Common myeloid progenitor, CD34-positive (primary cell): ENCODE measurements around the gene RNF31.

Source experiments
- CTCF ChIA-PET: fragments of 350-600 bp; sonication (Branson Sonifier 250); formaldehyde crosslinking; loops from one replicate; lab custom pipeline; 2021; ENCODE audit warnings: antibody characterized with exemption; lab: Charles Lee
- POLR2A ChIA-PET: fragments of 350-600 bp; sonication (Branson Sonifier 250); formaldehyde crosslinking; loops from one replicate; lab custom pipeline; 2021; ENCODE audit warnings: antibody characterized with exemption; lab: Charles Lee
- DNase-seq, 3 donors: peaks; one replicate each; pipeline versions ENCODE4 v3.0.0 to v3.0.0-alpha.2; 2013
- H3K27ac ChIP-seq, 2 experiments: 1 replicate in 1 of 2; 2 replicates in 1 of 2; pipeline ENCODE4 v1.7.0; 2013; ENCODE audit warnings: inconsistent platforms in 2 of 2, low read length in 2 of 2, mild to moderate bottlenecking in 2 of 2, low read depth in 1 of 2, moderate library complexity in 1 of 2; ENCODE audit not compliant: severe bottlenecking in 2 of 2, insufficient read depth in 1 of 2, poor library complexity in 1 of 2
- H3K27me3 ChIP-seq, 5 experiments: replicated peaks in 2 of 5; 1 replicate in 3 of 5; 2 replicates in 2 of 5; pipeline versions ENCODE4 v1.6.1 to v1.7.0; 2013; ENCODE audit warnings: low read length in 4 of 5, mild to moderate bottlenecking in 2 of 5, moderate library complexity in 2 of 5, inconsistent platforms in 1 of 5; ENCODE audit not compliant: insufficient read depth in 5 of 5, control insufficient read depth in 4 of 5
- H3K36me3 ChIP-seq, 4 experiments: 1 replicate in 2 of 4; 2 replicates in 2 of 4; pipeline versions ENCODE4 v1.6.1 to v1.7.0; 2013; ENCODE audit warnings: low read length in 3 of 4, control low read depth in 1 of 4, mild to moderate bottlenecking in 1 of 4; ENCODE audit not compliant: control insufficient read depth in 4 of 4, insufficient read depth in 4 of 4
- H3K4me1 ChIP-seq, 4 experiments: 1 replicate in 3 of 4; 2 replicates in 1 of 4; pipeline versions ENCODE4 v1.6.1 to v1.7.1; 2013; ENCODE audit warnings: low read length in 3 of 4, mild to moderate bottlenecking in 3 of 4, control low read depth in 1 of 4, inconsistent platforms in 1 of 4, moderate library complexity in 1 of 4; ENCODE audit not compliant: control insufficient read depth in 4 of 4, insufficient read depth in 4 of 4; ENCODE audit errors: control extremely low read depth in 1 of 4
- H3K4me3 ChIP-seq, 7 experiments: 1 replicate in 4 of 7; 2 replicates in 3 of 7; pipeline versions ENCODE4 v1.5.1 to v1.7.0; 2013; ENCODE audit warnings: mild to moderate bottlenecking in 7 of 7, low read length in 6 of 7, moderate library complexity in 6 of 7, inconsistent platforms in 2 of 7, low read depth in 2 of 7, control low read depth in 1 of 7; ENCODE audit not compliant: insufficient read depth in 4 of 7, control insufficient read depth in 1 of 7; ENCODE audit errors: extremely low read depth in 1 of 7
- H3K9me3 ChIP-seq, 5 experiments: 1 replicate in 4 of 5; 2 replicates in 1 of 5; pipeline versions ENCODE4 v1.6.1 to v1.7.1; 2013; ENCODE audit warnings: low read length in 4 of 5, mild to moderate bottlenecking in 2 of 5, inconsistent platforms in 1 of 5, low read depth in 1 of 5, moderate library complexity in 1 of 5; ENCODE audit not compliant: control insufficient read depth in 4 of 5, insufficient read depth in 2 of 5; ENCODE audit errors: control extremely low read depth in 1 of 5
- WGBS: methylation state at CpG from one replicate; pipeline ENCODE4 v1.1.5; 2013; ENCODE audit not compliant: insufficient coverage; 5-methylcytosine and 5-hydroxymethylcytosine counted together

Gene RNF31

GRCh38 chr14:24207104-24207551 lies 59.8 kb downstream of the RNF31 start:
- 88% methylated on average over 5 of the region's 5 CpGs for WGBS
- CTCF ChIA-PET, result interaction anchor here (1.0 to 1.9 kb wide), 4 partner anchors 11 to 93 kb away, joined by 3 to 6 read pairs (median 4); partner anchors contain the start of genes NOP9 and TINF2
- POLR2A ChIA-PET, result no interaction called here
- Histone ChIP-seq H3K4me3 (no peak overlapping the region), H3K4me1 (peaks cover 0 to under 1% (median 0%) of the 10 kb centered on the region in 4 experiments), H3K27ac (no peak overlapping the region), H3K27me3 (no peaks in the 10 kb centered on the region), H3K9me3 (peaks cover 0 to 4% (median 0%) of the 10 kb centered on the region in 5 experiments), H3K36me3 (peaks cover 13 to 68% (median 54%) of the 10 kb centered on the region in 4 experiments)
- no peak for DNase-seq

- no peaks in the 10 kb centered on the region for H3K27me3 ChIP-seq
- H3K4me1 ChIP-seq, result peaks cover 0 to 4% (median 4%) of the 10 kb centered on the region in 4 experiments
- H3K36me3 ChIP-seq, result peaks cover 13 to 68% (median 51%) of the 10 kb centered on the region in 4 experiments
- H3K9me3 ChIP-seq, result no peaks in the 10 kb centered on the region
- H3K4me3 ChIP-seq, result no peak overlapping the region
- H3K27ac ChIP-seq, result no peak overlapping the region
- 93% methylated on average over 2 of the region's 2 CpGs for WGBS
- ChIA-PET CTCF (interaction anchor here (1.3 to 1.9 kb wide), 3 partner anchors 11 to 93 kb away, joined by 4 to 6 read pairs (median 5); partner anchors contain the start of gene NOP9), POLR2A (no interaction called here)
- no peak for DNase-seq
Observed at GRCh38 chr14:24207625-24208024, 60.3 kb downstream of the RNF31 start.
